PFSK-1 (cell line): ENCODE measurements around the gene CYP8B1.

Source experiments
- FOXP2 ChIP-seq: optimal IDR thresholded peaks from 2 replicates; pipeline ENCODE3; 2011; ENCODE audit warnings: borderline replicate concordance, control low read depth, inconsistent platforms; ENCODE audit not compliant: insufficient read depth; ENCODE audit errors: extremely low read length, extremely low read depth
- POLR2AphosphoS5 ChIP-seq: IDR thresholded peaks from 2 replicates; pipeline ENCODE4 v1.6.1; 2012; ENCODE audit warnings: low read depth, mild to moderate bottlenecking, control low read depth, low read length, moderate library complexity
- REST ChIP-seq, 2 experiments: IDR thresholded peaks; 2 replicates each; pipeline versions ENCODE4 v1.6.1 to v1.8.0; 2011 to 2012; ENCODE audit warnings: low read depth in 2 of 2, low read length in 2 of 2, control low read depth in 1 of 2, inconsistent platforms in 1 of 2, mild to moderate bottlenecking in 1 of 2, moderate library complexity in 1 of 2; ENCODE audit not compliant: insufficient read depth in 1 of 2
- SIN3A ChIP-seq: IDR thresholded peaks from 2 replicates; pipeline ENCODE4 v1.6.1; 2012; ENCODE audit warnings: mild to moderate bottlenecking, low read length, moderate library complexity, borderline replicate concordance; ENCODE audit not compliant: insufficient read depth
- TAF1 ChIP-seq: IDR thresholded peaks from 2 replicates; pipeline ENCODE4 v1.6.1; 2012; ENCODE audit warnings: low read length, control low read depth, borderline replicate concordance; ENCODE audit not compliant: insufficient read depth

CYP8B1 gene

DNA sequence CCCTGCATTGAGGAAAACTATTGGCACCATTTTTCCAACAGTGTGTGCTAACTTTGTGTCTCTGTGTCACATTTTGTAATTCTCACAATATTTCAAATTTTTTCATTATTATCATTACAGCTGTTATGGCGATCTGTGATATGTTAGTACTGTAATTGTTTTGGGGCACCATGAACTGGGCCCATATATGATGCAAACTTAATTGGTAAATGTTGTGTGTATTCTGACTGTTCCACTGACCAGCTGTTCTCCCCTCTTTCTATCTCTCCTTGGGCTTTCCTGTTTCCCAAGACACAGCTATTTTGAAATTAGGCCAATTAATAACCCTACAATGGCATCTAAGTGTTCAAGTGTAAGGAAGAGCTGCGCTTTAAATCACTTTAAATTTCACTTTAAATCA lies 2.2 kb upstream of the CYP8B1 start:
- TF ChIP-seq REST (IDR thresholded peaks at IDR 0.05; ENCODE audit: insufficient read depth in 1 of 2, low read depth in 2 of 2, low read length in 2 of 2): no peak
- no peak for TF ChIP-seq SIN3A
- TF ChIP-seq TAF1: no peak
- no peak for TF ChIP-seq POLR2AphosphoS5
- TF ChIP-seq FOXP2: no peak

DNA sequence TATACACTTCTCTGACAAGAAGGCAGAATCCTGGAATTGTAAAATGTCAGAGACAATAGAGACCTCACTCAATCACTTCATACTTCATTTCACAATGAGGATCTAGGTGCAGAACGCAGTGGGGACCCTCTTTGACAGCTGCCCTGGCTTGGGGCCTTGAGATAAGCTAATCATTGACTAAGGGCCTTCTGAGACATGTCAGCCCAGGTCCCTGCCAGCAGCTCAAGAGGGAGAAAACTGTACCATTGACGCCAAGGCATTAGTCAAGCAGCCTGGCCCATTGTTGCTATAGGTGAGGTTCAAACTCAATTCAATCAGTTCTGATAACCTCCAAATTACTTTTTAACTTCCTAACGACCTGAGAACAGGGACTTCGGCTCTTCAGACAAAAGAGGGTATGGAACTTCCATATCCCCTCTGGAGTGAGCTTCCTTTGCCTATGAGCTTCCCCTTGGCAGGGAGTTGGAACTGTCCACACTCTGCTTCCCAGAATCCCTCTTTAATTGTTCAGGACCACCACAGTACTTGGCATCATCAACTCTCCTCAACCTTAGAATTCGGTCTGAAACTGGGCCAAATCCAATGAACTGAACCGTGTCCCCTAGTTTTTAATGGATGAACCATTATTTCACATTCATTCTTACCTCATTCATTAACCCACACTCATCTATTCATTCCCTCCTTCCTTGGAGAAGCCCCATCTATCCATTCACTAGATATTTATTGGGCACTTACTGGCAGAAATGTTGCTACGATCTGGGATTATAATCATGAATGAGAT lies 1.5 kb upstream of the CYP8B1 start:
- no peak for TF ChIP-seq REST (IDR thresholded peaks at IDR 0.05; ENCODE audit: insufficient read depth in 1 of 2, low read depth in 2 of 2, low read length in 2 of 2)
- no peak for TF ChIP-seq FOXP2
- TF ChIP-seq POLR2AphosphoS5: no peak
- no peak for TF ChIP-seq TAF1
- no peak for TF ChIP-seq SIN3A

GRCh38 chr3:42876401-42876800 lies 722 bp upstream of the CYP8B1 start:
- TF ChIP-seq FOXP2: no peak
- no peak for TF ChIP-seq POLR2AphosphoS5
- TF ChIP-seq SIN3A: no peak
- no peak for TF ChIP-seq TAF1
- no peak for TF ChIP-seq REST (IDR thresholded peaks at IDR 0.05; ENCODE audit: insufficient read depth in 1 of 2, low read depth in 2 of 2, low read length in 2 of 2)

DNA sequence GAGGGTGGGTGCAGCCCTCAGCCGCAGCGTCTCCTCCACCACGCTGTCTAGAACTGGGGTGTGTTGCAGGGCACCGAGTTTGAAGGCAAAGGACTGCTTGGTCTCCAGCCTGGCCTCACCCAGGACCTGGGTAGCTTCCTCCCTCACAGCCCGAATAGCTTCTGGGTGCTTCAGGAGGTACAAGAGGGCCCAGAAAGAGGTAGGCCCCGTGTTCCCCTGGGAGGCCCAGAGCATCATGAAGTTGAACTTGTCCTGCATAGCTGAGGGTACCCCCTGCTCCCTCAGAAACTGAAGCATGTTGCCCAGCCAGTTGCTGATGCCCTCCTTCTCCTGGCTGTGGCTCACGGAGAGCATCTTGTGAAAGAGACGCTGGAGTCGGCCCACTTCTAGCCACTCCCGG lies 930 bp downstream of the CYP8B1 start:
- TF ChIP-seq TAF1 (no peak), FOXP2 (no peak), POLR2AphosphoS5 (no peak), SIN3A (no peak), REST (IDR thresholded peaks at IDR 0.05; ENCODE audit: insufficient read depth in 1 of 2, low read depth in 2 of 2, low read length in 2 of 2) (no peak)
